HG03354 (cell line): ENCODE results near the gene MRI1.
"Not testable (repeated sequence)": the region's sequence is repeated elsewhere in the genome, so short reads cannot be mapped to it uniquely, and the experiment has no call there.

Experiments used
- ATAC-seq: cut with Tn5 transposase; IDR thresholded peaks from one replicate; pipeline ENCODE4 v1.9.1; 2021; ENCODE audit warnings: mild to moderate bottlenecking; ENCODE audit not compliant: unreplicated experiment, poor library complexity, severe bottlenecking

MRI1 gene

DNA sequence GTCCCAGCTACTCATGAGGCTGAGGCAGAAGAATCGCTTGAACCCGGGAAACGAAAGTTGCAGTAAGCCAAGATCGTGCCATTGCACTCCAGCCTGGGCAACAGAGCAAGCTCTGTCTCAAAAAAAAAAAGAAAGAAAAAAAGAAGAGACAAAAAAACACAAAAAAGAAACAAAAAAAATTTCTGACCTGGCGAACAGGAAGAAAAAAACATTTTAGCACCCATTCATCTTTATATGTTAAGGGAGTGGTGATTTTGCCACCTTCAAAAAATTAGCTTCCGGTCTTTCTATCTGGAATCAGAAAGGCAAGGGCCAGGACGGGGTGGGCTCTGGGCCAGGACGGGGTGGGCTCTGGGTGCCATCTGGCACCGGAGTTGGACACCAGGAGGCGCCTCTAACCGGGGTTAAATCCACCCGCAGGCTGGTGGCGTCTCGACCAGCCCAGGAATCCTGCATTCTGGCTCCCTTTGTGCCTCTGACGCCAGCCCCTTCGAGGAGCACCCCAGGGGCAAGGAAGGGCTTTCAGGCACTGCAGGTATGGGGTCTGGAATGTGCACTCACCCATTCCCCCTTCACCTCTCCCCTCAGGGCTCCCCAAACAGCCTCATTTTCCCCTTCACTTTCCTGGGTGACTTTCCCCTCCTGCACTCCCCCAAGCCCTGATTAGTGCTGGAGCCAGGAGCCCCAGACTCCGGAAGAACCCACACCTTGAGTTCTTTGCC is 20.6 kb downstream of the MRI1 start:
- ATAC-seq, result no peak

DNA sequence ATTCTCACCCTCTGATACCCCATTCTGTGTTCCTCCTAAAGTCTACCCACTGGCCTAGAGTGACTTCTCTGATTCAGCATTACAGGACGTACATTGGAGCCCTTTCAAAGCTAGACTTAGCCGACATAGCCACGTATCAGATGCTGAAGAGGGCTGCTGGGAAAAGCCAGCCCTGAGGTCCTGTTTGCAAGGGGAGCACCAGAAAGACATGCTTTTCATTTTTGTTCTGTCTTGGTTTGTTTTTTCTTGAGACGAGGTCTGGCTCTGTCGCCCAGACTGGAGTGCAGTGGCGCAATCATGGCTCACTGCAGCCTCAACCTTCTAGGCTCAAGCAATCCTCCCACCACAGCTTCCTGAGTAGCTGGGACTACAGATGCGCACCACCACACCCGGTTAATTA is 24.7 kb downstream of the MRI1 start:
- ATAC-seq, result no peak

DNA sequence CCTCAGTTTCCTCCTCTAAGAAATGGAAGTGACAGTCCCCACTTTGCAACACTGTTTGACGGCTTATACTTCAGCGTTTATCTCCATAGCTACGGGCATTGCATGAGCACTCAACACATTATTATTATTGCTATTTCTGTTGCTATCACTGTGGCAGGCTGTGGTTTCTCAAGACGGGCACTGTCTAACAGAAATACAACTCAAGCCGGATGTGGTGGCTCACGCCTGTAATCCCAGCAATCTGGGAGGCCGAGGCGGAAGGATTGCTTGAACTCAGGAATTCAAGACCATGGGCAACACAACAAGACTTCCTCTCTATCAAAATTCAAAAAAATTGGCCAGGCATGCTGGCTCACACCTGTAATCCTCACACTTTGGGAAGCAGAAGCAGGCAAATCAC is 26.0 kb downstream of the MRI1 start:
- no peak for ATAC-seq

DNA sequence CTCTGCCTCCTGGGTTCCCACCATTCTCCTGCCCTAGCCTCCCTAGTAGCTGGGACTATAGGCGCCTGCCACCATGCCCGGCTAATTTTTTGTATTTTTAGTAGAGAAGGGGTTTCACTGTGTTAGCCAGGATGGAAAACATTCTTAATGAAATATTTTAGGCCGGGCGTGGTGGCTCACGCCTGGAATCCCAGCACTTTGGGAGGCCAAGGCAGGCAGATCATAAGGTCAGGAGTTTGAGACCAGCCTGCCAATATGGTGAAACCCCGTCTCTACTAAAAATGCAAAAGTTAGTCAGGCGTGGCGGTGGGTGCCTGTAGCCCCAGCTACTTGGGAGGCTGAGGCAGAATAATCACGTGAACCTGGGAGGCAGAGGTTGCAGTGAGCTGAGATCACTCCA is 29.0 kb downstream of the MRI1 start:
- ATAC-seq, result not testable (repeated sequence)

DNA sequence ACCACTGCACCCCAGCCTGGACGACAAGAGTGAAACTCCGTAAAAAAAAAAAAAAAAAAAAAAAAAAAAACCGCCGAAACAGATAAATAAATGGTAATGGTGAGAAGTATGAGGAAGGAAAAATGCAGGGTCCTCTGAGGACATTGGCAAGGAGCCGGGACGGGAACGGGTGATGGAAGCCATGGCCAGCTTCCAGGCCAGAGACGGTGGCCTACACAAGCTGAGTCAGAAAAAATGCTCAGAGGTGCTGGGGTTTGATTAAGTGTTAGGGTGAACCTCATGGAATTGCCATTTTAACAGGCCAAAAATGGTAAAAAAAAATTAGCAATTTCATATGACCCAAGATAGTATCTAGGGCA is 30.1 kb downstream of the MRI1 start:
- ATAC-seq, result no peak

DNA sequence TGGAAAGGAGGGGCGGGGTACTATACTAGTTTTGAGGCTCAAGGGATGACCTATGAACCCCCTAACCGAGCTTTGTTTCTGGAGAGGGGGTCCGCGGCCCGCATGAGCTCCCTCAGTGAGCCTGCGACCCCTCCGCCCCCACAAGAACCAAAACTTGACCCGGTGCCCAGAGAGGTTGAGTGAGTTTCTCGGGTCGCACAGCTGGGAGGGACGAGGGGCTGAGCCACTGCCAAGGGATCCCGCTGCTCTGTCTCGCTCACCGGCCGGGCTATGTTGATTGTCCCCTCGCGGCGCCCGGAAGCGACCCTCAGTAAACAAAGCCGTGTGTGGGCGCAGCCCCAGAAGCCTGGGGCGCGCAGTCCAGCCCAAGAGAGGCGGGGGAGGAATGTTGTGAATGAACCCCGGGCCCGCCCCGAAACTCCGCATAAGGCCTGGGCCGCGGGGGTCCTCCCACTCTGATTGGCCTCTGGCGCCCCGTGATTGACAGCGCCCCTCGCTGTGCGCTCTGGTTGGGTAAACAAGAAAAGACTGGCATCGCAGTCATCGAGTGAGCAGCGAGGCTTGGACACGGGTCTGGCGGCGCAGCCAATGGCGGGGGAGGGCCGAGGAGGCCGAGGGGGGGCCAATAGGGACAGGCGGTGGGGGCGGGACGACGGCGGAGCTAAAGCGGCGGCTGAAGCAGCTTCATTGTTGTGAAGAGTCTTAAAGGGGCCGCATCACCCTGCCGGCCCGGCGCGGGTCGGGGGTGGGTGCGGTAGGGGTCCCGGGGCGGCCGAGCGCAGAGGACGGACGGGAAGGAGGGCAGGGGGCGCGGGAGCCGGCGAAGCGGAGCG is 30.7 kb downstream of the MRI1 start, which contains the start of gene ZSWIM4:
ZSWIM4 (plus strand) TSS at position 687 of the 833 bp plus-strand sequence. CDS start 206 bp downstream, outside the sequence.
- ATAC-seq, result peak; percentile 92

DNA sequence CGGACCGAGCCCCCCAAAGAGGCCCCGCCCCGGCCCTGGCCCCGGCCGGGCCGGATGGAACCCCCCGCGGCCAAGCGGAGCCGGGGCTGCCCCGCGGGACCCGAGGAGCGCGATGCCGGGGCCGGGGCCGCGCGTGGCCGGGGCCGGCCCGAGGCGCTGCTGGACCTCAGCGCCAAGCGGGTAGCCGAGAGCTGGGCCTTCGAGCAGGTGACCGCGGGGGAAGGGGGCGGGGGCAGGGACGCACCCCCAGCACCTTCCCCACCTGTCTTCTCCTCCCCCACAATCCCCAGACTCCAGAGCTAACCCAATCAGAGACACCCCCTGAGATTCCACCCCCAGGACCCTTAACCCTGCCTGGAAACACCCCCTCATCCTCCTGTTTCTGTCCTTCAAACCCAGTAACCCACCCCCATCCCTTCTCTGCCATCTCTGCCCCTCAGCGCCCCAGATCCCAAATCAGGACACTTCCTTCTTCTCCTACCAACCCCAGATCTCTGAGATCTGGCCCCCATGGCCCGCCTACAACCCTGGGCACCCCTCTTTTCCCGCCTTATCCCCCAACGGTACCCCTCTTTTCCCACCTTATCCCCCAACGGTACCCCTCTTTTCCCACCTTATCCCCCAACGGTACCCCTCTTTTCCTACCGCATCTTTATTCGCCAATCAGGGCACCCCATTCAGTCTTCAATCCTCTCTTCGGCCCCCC is 31.4 kb downstream of the MRI1 start:
- ATAC-seq, result peak; percentile 48

DNA sequence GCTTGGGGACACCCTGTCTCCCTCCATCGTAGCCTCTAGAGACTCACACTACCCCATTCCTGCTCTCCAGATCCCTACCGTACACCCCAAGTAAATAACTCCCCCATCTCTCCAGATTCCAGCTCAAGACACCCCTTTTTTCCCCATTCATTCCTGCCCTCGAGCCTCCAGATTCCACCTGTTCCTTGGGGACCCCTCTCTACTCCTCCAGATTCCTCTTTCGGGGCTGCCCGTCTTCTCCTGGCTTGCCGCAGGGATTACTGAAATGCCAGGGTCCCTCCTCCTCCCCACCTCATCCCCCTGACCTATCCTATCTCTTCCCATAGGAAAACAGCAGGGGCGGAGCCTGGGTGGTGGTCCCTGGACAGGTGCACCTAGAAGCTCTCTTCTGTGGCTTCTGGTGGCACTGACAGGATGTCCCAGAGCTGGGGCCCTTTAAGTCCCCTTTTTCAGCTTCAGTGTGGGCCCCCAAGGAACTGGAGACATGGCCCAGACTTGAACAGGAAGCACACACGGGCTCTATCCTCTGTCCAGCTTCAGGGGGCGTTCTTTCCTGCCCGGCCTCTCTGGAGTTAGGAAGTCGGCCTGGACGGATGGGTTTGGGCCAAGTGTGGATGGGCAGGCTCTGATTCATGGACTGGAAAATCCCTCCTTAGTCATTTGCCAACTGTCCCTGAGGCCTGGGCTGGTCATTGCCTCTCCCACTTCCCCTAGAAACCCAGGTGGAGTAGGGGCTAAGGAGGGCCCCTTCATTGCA is 32.2 kb downstream of the MRI1 start:
- no peak for ATAC-seq

DNA sequence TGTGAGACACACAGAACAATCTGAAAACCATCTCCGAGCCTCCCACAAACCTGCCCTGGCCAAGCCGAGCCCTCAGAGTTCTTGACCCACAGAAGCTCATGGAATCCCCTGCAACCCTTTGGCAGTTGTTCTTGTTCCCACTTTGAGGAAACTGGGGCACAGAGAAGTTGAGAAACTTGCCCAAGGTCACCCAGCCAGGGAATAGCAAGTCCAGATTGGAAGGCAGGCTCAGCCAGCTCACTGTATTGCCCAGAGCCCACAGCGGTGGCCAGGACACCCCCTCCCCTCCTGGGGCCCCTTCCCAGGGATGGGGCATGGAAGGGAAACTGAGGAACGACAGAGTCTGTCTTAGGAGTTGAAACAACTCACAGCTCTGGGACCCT is 32.7 kb downstream of the MRI1 start:
- ATAC-seq, result no peak

DNA sequence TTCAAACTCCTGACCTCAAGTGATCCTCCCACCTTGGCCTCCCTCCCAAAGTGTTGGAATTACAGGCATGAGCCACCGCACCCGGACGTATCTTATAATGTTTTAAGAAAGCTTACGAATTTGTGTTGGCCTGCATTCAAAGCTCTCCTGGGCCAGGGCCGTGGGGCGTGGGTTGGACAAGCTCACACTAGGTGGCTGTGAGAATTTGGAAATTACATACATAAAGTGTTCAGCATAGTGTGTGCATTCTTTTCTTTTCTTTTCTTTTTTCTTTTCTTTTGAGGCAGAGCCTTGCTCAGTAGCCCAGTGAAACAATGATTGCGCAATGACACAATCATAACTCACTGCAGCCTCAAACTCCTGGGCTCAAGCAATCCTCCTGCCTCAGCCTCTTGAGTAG is 33.5 kb downstream of the MRI1 start:
- ATAC-seq, result no peak

DNA sequence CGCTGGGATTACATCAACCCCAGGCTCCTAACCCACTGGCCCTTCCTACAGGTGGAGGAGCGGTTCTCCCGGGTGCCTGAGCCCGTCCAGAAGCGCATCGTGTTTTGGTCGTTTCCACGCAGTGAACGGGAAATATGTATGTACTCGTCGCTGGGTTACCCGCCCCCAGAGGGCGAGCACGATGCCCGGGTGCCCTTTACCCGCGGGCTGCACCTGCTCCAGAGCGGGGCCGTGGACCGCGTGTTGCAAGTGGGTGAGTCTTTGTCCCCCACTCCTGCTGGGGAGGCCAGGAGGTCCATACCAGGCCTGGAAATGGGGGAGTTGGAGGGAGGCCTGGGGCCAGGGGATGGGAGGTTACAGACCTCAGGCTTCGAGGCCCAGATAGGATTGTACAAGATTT is 35.3 kb downstream of the MRI1 start:
- ATAC-seq, result no peak

DNA sequence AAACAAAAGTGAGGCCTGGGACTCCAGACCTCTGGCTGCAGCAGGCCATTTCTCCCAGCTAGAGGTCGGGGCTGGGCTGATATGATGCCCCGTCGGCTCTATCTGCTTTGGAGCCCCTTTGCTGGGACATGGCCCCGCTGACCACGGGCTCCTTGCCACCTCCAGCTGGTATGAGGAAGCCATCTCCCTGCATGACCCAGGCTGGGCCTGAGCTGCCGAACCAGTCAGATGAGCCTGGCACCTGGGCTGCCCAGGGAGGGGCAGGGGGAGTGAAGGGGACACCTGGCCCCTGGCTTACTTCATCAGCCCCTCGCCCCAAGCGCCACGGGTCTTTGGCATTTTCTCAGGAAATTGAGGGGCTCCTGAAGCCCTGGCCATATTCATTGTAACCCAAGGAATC is 38.7 kb downstream of the MRI1 start:
- ATAC-seq, result no peak

DNA sequence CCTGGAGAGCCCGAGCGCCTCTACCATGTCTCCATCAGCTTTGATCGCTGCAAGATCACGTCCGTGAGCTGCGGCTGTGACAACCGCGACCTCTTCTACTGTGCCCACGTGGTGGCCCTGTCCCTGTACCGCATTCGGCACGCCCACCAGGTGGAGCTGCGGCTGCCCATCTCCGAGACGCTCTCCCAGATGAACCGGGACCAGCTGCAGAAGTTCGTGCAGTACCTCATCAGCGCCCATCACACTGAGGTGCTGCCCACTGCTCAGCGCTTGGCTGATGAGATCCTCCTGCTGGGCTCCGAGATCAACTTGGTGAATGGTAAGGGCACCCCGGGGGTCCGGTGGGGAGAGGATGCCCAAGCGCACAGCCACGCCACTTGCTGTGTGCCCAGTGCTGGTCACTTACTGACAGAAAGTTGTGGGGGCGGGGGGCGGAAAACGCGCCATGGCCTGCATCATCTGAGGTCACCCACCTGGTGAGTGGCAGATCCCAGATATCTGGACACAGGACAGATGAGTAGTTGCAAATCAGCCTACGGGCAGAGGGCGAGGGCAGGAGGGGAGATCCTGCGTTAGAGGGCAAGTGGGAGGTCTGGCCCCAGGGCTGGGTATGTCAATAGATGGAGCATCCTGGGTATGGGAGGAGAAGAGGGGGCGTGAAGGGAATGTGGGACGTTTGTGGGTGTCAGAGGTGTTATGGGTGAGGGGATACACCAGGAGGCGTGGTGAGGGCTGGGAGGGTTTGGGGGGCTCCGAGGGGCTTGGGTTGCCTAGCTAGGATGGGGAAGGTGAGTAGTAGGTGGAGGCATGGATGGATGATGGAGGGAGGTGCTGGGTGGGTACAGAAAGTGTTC is 40.7 kb downstream of the MRI1 start:
- ATAC-seq, result no peak

DNA sequence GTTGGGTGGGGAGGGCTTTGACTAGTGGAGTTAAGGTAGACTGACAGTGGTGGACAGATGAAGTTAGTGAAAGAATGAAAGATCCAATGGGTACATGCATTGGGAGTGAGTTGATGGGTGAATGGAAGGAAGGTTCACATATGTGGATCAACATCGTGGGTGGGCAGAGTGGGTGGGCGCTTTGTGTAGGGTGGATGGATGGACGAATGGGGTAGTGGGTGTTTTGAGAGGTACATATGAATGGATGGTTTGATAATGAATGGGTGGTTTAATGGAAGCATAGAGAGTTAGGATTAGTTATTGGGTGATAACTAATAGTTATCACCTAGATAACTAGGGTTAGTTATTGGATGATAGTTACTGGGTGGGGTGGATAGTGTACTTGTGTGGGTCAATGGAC is 42.4 kb downstream of the MRI1 start:
- no peak for ATAC-seq

DNA sequence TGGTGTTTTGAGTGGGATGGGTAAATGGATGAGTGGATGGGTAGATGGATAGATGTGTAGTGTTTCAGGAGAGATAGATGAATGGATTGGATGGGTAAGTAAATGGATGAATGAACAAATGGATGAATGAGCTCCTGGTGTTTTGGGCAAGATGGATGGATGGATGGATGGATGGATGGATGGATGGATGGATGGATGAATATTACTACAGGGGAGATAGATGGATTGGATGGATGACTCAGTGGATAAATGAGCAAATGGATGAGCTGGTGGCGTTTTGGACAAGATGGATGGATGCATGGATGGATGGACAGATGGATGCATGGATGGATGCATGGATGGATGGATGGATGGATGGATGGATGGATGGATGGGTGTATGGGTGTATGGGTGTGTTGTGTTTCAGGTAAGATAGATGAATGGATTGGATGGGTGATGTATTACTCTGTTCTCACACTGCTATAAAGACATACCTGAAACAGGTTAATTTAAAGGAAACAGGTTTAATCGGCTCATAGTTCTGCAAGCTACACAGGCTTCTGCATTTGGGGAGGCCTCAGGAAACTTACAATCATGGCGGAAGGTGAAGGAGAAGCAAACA is 43.2 kb downstream of the MRI1 start:
- no peak for ATAC-seq

DNA sequence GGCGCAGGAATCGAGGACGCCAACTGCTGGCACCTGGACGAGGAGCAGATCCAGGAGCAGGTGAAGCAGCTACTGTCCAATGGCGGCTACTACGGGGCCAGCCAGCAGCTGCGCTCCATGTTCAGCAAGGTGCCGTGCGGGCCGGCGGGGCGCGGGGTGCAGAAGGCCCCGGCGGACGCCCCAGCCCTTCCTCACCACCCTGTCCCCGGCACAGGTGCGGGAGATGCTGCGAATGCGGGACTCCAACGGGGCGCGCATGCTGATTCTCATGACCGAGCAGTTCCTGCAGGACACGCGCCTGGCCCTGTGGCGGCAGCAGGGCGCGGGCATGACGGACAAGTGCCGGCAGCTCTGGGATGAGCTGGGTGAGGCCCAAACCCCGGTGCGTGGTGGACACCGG is 44.5 kb downstream of the MRI1 start:
- no peak for ATAC-seq

DNA sequence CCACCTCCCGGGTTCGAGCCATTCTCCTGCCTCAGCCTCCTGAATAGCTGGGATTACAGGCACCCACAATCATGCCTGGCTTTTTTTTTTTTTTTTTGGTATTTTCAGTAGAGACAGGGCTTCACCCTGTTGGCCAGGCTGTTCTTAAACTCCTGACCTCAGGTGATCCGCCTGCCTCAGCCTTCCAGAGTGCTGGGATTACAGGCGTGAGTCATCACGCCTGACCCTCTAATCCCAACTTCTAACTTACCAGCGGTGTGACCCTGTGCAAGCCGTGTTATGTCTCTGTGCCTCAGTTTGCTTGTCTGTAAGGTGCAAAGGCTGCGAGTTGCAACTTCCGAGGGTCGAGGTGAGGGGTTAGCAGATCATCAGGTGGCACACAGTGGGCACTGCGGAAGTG is 48.2 kb downstream of the MRI1 start:
- ATAC-seq, result no peak

DNA sequence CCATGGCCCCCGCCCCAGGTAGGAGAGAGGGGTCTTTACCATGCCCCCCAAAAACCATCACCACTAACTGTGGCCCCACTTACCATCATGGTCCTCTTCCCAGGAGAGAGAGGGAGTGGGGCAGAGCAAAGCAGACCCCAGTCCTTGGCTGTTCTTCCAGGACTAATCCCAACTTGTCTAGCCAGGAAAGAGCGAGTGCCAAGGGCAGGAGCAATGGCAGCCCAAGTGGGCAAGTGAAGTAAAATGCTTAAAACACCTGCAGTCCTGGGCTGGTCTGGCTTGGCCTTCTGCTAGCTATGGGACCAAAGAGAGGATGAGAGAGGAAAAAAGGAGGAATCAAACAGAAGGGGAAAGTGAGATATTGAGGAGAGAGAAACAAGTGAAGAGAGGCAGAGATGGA is 48.8 kb downstream of the MRI1 start:
- no peak for ATAC-seq

DNA sequence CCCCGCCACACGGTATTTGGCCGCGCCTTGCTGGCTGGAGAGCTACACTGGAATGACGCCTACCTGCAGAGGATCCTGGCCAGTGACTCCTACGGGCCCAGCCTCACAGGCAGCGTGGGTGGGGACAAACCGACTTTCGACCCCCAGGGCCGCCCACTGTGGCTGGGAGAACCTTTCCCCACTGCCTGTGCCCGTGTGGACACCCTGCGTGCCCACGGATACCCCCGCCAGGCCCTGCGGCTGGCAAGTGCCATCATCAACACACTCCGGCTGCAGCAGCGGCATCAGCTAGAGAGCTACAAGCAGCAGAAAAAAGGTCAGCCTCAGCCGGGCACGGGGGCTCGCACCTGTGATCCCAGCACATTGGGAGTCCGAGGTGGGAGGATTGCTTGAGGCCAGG is 50.2 kb downstream of the MRI1 start:
- no peak for ATAC-seq
